CD4-positive, alpha-beta T cell treated with Interleukin-15 for 4 hours (primary cell): ENCODE data around the gene ANKAR.
"Not testable (repeated sequence)": the region's sequence is repeated elsewhere in the genome, so short reads cannot be mapped to it uniquely, and the experiment has no call there.

ENCODE experiments used
- DNase-seq: peaks from one replicate; pipeline ENCODE4 v3.0.0-alpha.2; 2020; ENCODE audit warnings: low spot score

ANKAR gene

GRCh38 chr2:189674374-189675112 lies at the start of gene ANKAR:
TSS of gene ANKAR (plus strand) at chr2:189674670. CDS start at chr2:189676491, 1,821 bp downstream.
- peak; percentile 80 for DNase-seq

DNA sequence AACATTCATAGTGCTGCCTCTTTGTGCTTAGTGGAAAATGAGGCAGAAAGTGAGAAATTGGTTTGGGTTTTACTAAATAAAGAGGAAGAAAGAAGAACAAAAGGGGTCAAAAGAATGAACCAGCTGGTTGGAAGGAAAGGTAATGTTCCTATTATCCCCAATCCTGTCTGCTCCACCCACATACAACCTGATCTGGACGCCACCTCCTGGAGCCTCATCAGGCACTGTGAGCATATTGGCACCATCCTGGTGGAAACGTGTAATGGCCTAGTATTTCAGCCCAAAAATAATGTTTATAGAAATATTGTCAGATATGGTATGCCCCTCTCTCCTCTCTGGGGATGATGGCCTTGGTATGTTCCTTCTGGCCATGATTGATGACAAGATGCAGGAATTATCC lies 48.8 kb upstream of the ANKAR start:
- no peak for DNase-seq

GRCh38 chr2:189627789-189628188 lies 46.7 kb upstream of the ANKAR start:
- DNase-seq: no peak

GRCh38 chr2:189628817-189629530 lies 45.5 kb upstream of the ANKAR start:
- DNase-seq: no peak

GRCh38 chr2:189629531-189630453 lies 44.7 kb upstream of the ANKAR start:
- no peak for DNase-seq

DNA sequence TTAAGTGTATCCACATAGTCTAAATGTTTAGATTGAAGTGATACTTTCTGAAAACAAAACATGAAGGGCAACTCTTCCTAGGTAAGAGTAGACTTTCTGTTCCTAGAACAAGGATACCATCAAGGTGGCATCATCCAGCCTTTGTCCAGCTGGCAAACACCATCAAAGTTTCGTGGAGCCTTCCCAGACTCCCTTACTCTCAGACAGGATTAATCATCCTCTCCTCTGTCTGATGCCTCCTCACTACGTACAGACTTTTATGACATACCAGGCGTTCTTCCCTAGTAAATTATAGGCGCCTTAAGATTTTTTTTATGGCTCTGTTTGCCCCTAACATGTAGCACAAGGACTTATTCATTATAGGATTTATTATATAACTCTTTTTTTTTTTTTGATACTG lies 42.6 kb upstream of the ANKAR start:
- no peak for DNase-seq

- DNase-seq: peak; percentile 25
These were observed 41.1 kb upstream of the ANKAR start for GRCh38 chr2:189633392-189633811.

DNA sequence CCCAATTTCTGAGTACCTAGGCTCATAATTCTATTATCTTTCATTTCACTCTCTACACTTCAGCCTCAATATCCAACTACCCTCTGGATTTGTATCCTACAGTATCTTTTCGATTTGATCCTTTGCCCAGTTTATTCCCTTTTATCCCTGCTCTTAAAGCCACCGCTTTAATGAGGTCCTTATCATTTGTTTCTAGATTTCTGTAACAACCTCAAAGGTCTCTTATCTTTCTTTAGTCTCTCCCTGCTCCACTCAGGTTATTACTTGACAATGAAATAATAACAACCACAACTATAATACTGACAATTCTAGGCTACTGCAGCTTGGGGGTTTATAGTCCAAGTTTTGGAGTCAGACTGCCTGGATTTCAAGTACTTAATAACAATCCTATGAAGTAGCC lies 39.1 kb upstream of the ANKAR start:
- DNase-seq: no peak

GRCh38 chr2:189638301-189639006 lies 36.0 kb upstream of the ANKAR start:
- DNase-seq: no peak

GRCh38 chr2:189639007-189639609 lies 35.4 kb upstream of the ANKAR start:
- no peak for DNase-seq

DNA sequence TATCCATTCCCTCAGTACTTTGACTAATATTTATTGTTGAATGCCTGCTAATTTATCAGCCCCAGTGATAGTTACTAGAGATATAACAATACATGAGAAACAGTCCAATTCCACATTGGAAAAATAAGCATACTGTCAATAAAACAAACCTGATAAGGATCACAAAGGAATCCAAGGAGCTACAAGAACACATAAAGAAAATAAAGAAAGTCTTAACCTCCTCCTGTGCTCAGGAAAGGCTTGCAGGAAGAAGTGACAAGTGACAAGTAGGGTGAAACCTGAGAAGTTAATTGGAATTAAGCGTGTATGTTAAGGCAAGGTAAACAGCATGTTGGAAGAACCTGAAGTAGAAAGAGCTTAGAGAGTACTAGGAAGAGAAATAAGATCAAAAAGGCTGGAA lies 33.5 kb upstream of the ANKAR start:
- DNase-seq: no peak

GRCh38 chr2:189641590-189641989 lies 32.9 kb upstream of the ANKAR start:
- no peak for DNase-seq

DNA sequence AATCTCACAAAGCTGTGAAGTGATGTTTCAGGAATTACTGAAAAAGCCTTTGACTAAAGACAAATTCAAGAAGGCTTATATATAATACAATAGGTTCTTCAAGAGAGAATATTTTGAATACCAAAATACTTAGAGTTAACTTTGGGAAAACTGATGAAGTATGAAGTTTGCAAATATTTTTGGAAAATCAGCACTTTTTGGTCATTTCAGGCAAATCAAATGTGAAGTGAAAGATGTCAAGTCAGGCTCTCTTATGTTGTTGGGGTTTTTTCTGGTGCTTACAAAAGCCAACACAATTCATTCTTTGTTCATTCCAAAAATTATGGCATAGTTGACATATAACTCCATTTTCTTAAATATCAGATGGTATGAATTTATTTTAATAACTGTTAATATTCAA lies 27.9 kb upstream of the ANKAR start:
- DNase-seq: no peak

DNA sequence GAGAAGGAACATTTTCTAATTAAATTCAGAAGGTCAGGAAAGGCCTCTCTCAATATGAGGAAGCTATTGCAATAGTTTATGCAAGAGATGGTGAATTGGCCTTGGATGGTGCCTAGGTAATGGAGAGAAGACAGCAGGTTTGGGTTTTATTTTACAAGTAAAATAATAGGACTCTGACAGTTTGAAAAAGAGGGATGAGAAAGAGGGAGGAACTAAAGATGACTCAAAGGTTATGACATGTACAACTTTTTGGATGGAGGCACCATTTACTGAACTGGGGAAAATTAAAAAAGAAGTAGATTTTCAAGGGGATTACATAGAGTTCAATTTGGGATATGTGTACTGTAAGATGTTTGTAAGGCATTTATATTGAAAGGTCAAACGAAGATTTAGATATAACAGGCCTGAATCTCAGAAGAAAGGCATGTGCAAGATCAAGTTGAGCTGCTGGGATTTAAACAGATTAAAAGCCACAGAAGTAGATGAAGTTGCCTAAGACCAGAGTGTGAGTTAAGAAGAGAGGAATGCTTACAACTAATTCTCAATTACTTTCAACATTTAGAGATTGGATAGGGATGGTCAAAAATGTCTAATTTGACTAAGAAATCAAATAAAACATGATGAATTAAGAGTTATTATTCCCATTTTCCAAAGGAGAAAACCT lies 25.5 kb upstream of the ANKAR start:
- no peak for DNase-seq

DNA sequence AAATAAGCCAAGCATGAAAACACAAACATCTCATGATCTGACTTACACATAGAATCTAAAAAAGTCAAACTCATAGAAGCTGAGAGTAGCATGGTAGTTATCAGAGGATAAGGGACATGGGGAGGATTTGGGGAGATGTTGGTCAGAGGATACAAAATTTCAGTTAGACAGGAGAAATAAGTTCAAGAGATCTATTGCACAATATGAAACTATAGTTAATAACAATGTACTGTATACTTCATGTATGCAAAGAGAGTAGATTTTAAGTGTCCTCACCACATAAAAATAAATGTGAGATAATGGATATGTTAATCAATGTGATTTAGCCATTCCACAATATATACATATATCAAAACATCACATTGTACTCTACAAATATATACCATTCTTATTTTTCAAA lies 23.2 kb upstream of the ANKAR start:
- no peak for DNase-seq

GRCh38 chr2:189653464-189653863 lies 21.0 kb upstream of the ANKAR start:
- DNase-seq: not testable (repeated sequence)

- no peak for DNase-seq
These were observed 19.8 kb upstream of the ANKAR start for GRCh38 chr2:189654641-189655040.

DNA sequence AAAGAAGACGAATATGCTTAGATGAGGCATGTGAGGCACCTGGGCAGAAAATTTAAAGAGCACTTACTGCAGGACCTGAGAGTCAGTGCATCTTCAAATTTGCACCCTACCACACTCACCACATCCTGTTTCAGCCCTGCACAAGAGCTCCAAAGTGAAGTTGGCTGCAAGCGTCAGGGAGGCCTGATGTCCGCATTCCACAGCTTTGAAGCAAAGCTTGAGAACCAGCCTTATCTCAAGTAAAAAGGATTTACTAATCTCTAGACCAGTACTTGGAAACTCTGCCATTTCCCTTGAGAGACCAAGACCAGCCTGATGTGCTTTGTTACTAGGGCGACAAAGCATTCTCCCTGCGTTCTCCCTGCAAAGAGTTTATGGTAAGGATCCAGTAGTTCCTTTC lies 16.6 kb upstream of the ANKAR start:
- peak; percentile 52 for DNase-seq

- DNase-seq: peak; percentile 23
These were observed 15.9 kb upstream of the ANKAR start for GRCh38 chr2:189658306-189659212.

DNA sequence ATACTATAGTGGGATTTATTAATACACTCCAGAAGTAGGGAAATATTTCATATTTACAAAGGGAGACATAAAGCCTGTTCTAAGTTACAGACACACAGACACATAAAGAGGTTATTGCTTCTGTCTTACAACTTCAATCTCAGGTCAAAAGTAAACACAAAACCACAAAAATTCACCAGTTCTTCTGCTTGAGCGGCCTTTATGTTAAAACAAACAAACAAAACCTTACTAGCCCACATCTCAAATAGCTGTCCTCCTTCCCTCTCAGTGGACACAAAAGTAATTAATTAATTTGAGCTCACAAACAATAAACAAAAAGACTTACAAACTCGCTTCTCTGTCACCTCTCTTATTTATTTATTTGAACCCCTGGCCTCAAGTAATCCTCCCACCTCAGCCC lies 14.7 kb upstream of the ANKAR start:
- no peak for DNase-seq
